Lung (tissue), 12 donors: Measurements from ENCODE around the gene SPRR2E. TPM values are rescaled to one million over a fixed set of nuclear protein-coding genes. Genes with fewer than 3 reads are reported as not detected.
"Not testable (repeated sequence)": the region's sequence is repeated elsewhere in the genome, so short reads cannot be mapped to it uniquely, and the experiment has no call there.

Experiments
- ATAC-seq: fragments of 200-7000 bp; cut with Tn5 transposase; one replicate; pipeline ENCODE4 v1.9.1; 2020; ENCODE audit warnings: moderate number of reproducible peaks; ENCODE audit not compliant: insufficient read depth, low FRiP score
- DNase-seq, 3 donors: peaks; one replicate each; pipeline ENCODE4 v3.0.0-alpha.2; 2013 to 2017
- H3K27ac ChIP-seq, 2 donors: one replicate each; pipeline ENCODE4 v1.5.1; 2013; ENCODE audit warnings: mild to moderate bottlenecking in 2 of 2, moderate library complexity in 2 of 2, control low read depth in 1 of 2, inconsistent platforms in 1 of 2, low read depth in 1 of 2, low read length in 1 of 2
- H3K27me3 ChIP-seq, 3 donors: one replicate each; pipeline ENCODE4 v1.5.1; 2013; ENCODE audit warnings: low read length in 2 of 3; ENCODE audit not compliant: control insufficient read depth in 3 of 3, insufficient read depth in 3 of 3
- H3K36me3 ChIP-seq, 4 donors: one replicate each; pipeline ENCODE4 v1.5.1; 2013; ENCODE audit warnings: low read length in 4 of 4, mild to moderate bottlenecking in 1 of 4, moderate library complexity in 1 of 4; ENCODE audit not compliant: control insufficient read depth in 4 of 4, insufficient read depth in 4 of 4
- H3K4me1 ChIP-seq, 5 donors: one replicate each; pipeline ENCODE4 v1.5.1; 2013; ENCODE audit warnings: low read length in 5 of 5, mild to moderate bottlenecking in 2 of 5, moderate library complexity in 1 of 5; ENCODE audit not compliant: control insufficient read depth in 5 of 5, insufficient read depth in 5 of 5
- H3K4me3 ChIP-seq: one replicate; pipeline ENCODE4 v1.5.1; 2013; ENCODE audit warnings: mild to moderate bottlenecking, control low read depth, moderate library complexity
- H3K9ac ChIP-seq, 2 donors: one replicate each; pipeline ENCODE4 v1.5.1; 2013; ENCODE audit warnings: low read length in 2 of 2, control low read depth in 1 of 2; ENCODE audit not compliant: insufficient read depth in 1 of 2
- H3K9me3 ChIP-seq, 4 donors: one replicate each; pipeline ENCODE4 v1.5.1; 2013; ENCODE audit warnings: low read length in 3 of 4, mild to moderate bottlenecking in 1 of 4, moderate library complexity in 1 of 4; ENCODE audit not compliant: control insufficient read depth in 4 of 4, insufficient read depth in 3 of 4
- WGBS, 2 donors: extraction: QIAGEN DNeasy Blood & Tissue Kit; methylation state at CpG; one replicate each; pipeline ENCODE4 v1.1.7; 2013; 5-methylcytosine and 5-hydroxymethylcytosine counted together
- polyA plus RNA-seq, 2 donors: library from polyadenylated mRNA; stranded (reverse); fragments of 200-250 nt; gene quantifications; one replicate each; pipeline ENCODE4 v1.2.1, GENCODE V29; 2013
- total RNA-seq, 2 donors: library from RNA; depleted of rRNA in 1 of 2; stranded (reverse); fragments of >200 nt in 1 of 2; gene quantifications; one replicate each; pipeline ENCODE4 v1.2.1, GENCODE V29; 2014 to 2021
- TF ChIP-seq, protein P1 (sequence below): IDR thresholded peaks from 2 replicates; pipeline ENCODE4 v1.5.1; 2012; ENCODE audit warnings: mild to moderate bottlenecking; ENCODE audit errors: control extremely low read depth, extremely low read depth
- donor health status: control.
- donor health status: control.
- donor health status: Bipolar disorder and iron deficiency.
- donor health status: healthy.
- donor health status: DM: yes; HTN: yes; CAD: no.

The SPRR2E gene
- total and polyA plus RNA-seq, 4 donors, result 0.33 to 0.60 TPM; not detected in 2

DNA sequence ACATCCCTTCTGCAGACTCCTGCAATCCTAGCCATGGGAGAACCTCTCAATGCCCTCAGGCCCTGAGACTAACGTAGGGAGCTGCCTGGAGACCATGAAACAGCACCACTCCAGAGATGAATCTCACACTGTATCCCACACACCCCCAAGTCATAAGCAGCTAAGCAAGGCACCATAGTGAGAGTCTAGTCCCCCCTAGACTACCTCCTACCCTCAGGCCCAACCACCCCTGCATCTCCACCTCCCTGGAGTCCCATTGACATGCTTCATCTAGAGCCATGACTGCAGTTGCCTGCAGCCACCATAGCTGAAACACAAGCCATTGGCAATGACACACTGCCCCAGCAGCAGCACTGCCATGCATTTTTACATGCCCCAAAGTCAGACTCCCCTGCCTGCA lies 38.9 kb upstream of the SPRR2E start:
- ATAC-seq, result no peak
- H3K27ac ChIP-seq, result no peak overlapping the region
- no peak overlapping the region for H3K4me3 ChIP-seq
- H3K4me1 ChIP-seq, result no peaks in the 10 kb centered on the region
- no peaks in the 10 kb centered on the region for H3K36me3 ChIP-seq
- no peak for DNase-seq
- TF ChIP-seq, protein P1, sequence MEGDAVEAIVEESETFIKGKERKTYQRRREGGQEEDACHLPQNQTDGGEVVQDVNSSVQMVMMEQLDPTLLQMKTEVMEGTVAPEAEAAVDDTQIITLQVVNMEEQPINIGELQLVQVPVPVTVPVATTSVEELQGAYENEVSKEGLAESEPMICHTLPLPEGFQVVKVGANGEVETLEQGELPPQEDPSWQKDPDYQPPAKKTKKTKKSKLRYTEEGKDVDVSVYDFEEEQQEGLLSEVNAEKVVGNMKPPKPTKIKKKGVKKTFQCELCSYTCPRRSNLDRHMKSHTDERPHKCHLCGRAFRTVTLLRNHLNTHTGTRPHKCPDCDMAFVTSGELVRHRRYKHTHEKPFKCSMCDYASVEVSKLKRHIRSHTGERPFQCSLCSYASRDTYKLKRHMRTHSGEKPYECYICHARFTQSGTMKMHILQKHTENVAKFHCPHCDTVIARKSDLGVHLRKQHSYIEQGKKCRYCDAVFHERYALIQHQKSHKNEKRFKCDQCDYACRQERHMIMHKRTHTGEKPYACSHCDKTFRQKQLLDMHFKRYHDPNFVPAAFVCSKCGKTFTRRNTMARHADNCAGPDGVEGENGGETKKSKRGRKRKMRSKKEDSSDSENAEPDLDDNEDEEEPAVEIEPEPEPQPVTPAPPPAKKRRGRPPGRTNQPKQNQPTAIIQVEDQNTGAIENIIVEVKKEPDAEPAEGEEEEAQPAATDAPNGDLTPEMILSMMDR, result no peak
- peaks cover 0 to 9% (median 0%) of the 10 kb centered on the region in 4 donors for H3K9me3 ChIP-seq
- H3K27me3 ChIP-seq, result no peaks in the 10 kb centered on the region
- 80 to 89% methylated on average over 1 of the region's 1 CpG for WGBS, 2 donors
- no peak overlapping the region for H3K9ac ChIP-seq

DNA sequence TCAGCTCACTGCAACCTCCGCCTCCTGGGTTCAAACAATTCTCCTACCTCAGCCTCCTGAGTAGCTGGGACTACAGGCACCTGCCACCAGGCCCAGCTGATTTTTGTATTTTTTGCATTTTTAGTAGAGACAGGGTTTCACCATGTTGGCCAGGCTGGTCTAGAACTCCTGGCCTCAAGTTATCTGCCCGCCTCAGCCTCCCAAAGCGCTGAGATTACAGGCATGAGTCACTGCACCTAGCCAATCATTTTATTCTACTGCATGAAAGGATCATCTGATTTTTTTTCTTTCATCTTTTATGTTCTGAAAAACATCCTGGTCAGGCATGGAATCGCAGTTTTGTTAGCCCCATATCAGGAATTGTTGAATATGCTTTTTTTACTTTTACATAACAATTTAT lies 34.4 kb upstream of the SPRR2E start:
- H3K4me3 ChIP-seq, H3K4me1 ChIP-seq, ATAC-seq, H3K36me3 ChIP-seq, H3K27me3 ChIP-seq, H3K9ac ChIP-seq, DNase-seq, H3K27ac ChIP-seq: not testable (repeated sequence)
- H3K9me3 ChIP-seq, result peaks cover 0 to 13% (median 5%) of the 10 kb centered on the region in 4 donors
- 93 to 97% methylated on average over 4 of the region's 4 CpGs for WGBS, 2 donors

- H3K27me3 ChIP-seq, result no peaks in the 10 kb centered on the region
- H3K4me1 ChIP-seq, result no peaks in the 10 kb centered on the region
- no peak for DNase-seq
- TF ChIP-seq, protein P1, result no peak
- H3K4me3 ChIP-seq, result no peak overlapping the region
- 55 to 72% methylated on average over 2 of the region's 2 CpGs for WGBS, 2 donors
- H3K27ac ChIP-seq, result no peak overlapping the region
- peaks cover 0 to 13% (median 2%) of the 10 kb centered on the region in 4 donors for H3K9me3 ChIP-seq
- no peak for ATAC-seq
- H3K36me3 ChIP-seq, result no peaks in the 10 kb centered on the region
- H3K9ac ChIP-seq, result no peak overlapping the region
Observed at GRCh38 chr1:153127296-153127695, 33.0 kb upstream of the SPRR2E start.

- H3K9ac ChIP-seq, result no peak overlapping the region
- no peaks in the 10 kb centered on the region for H3K27me3 ChIP-seq
- ATAC-seq (no peak), DNase-seq (no peak)
- no peak overlapping the region for H3K4me3 ChIP-seq
- no peak overlapping the region for H3K27ac ChIP-seq
- 93 to 97% methylated on average over 1 of the region's 1 CpG for WGBS, 2 donors
- H3K9me3 ChIP-seq, result peaks cover 0 to 13% (median 2%) of the 10 kb centered on the region in 4 donors
- no peaks in the 10 kb centered on the region for H3K4me1 ChIP-seq
- TF ChIP-seq, protein P1, result no peak
- no peaks in the 10 kb centered on the region for H3K36me3 ChIP-seq
Observed at GRCh38 chr1:153125536-153125935, 31.2 kb upstream of the SPRR2E start.

- 79 to 84% methylated on average over 8 of the region's 8 CpGs for WGBS, 2 donors
- not testable (repeated sequence) for H3K27me3 ChIP-seq, H3K4me1 ChIP-seq, DNase-seq, H3K9ac ChIP-seq, H3K36me3 ChIP-seq, ATAC-seq, H3K27ac ChIP-seq, H3K4me3 ChIP-seq
- peaks cover 0 to 13% (median 2%) of the 10 kb centered on the region in 4 donors for H3K9me3 ChIP-seq
Observed at GRCh38 chr1:153123793-153124192, 29.5 kb upstream of the SPRR2E start.
